WTC11 (cell line): ENCODE data around the gene LRP10.

ENCODE experiments used
- CREB1 ChIP-seq: sonication (generic); formaldehyde crosslinking; IDR thresholded peaks from 2 replicates; pipeline ENCODE4 v1.8.0; 2023; ENCODE audit warnings: mild to moderate bottlenecking, missing genetic modification reagents
- CTCF ChIP-seq: fragments of 200-600 bp; IDR thresholded peaks from 2 replicates; pipeline ENCODE4 v1.8.0; 2022; ENCODE audit warnings: antibody characterized with exemption
- NR2C2 ChIP-seq: sonication (generic); formaldehyde crosslinking; IDR thresholded peaks from 2 replicates; pipeline ENCODE4 v1.8.0; 2022; ENCODE audit warnings: mild to moderate bottlenecking, missing genetic modification reagents
- ZNF219 ChIP-seq: sonication (generic); formaldehyde crosslinking; IDR thresholded peaks from 2 replicates; pipeline ENCODE4 v1.8.0; 2023; ENCODE audit warnings: missing genetic modification reagents, mild to moderate bottlenecking, borderline replicate concordance

GRCh38 chr14:22918804-22919600 lies 47.5 kb downstream of the LRP10 start, which contains the start of gene RBM23:
- no peak for TF ChIP-seq CTCF
- TF ChIP-seq NR2C2 (CRISPR knock-in tag): no peak
- TF ChIP-seq ZNF219: no peak
- no peak for TF ChIP-seq CREB1 (CRISPR knock-in tag)
